NCI-H69 (cell line): ENCODE results near the gene ZNF407.

Source experiments
- DNase-seq: peaks from one replicate; lab custom pipeline; 2025; lab: John Stamatoyannopoulos, UW

ZNF407 gene

DNA sequence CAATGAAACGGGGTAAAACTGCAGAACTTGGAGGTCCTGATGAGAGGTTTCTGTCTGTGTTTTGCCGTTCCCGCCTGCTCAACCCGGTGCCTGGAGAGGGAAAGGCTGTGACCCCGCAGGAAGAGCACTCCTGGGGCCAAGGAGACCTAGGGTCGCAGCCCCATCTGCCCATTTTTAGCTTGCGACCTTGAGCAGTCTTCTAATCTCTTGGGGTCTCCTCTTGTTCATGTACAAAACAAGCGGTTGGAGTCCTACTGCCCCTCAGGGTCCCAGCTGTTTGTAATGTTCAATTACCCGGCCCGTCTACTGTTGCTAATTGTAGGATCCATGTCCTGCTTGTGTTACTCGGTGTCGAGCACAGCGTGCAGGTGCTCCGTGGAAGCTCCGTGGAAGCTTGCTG is 506.8 kb downstream of the ZNF407 start:
- DNase-seq: peak; percentile 83

DNA sequence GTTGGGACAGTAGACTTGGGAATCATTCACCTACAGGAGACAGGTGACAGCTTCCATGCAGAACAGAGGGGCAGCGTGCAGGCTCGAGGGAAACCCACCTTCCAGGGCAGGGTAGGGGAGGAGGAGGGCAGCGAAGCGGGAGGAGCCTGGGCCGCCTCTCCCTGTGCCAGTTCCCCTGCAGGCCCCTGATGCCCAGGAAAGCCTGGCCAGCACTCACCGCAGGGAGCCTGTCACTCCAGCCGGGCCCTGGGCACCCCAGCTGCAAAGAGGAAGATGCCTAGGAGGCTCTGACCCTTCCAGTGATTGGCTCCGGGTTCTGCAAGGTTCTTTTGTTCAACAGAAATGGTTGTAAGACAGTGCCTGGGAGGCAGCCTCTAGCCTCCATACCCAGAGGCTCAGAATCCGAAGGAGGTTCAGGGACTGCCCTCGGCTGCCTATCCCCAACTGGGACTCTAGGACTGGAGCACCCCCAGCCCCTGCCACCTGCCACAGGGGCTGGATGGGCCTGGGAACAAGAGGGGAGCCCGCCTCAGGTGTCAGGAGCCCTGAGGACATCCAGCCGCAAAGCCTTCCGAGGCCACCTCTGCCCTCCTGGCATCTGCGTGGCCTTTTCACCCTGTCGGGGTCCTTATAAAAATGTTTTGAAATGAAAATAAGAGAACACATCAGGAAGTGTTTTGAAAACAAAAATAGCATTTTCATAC is 508.0 kb downstream of the ZNF407 start:
- DNase-seq: no peak

DNA sequence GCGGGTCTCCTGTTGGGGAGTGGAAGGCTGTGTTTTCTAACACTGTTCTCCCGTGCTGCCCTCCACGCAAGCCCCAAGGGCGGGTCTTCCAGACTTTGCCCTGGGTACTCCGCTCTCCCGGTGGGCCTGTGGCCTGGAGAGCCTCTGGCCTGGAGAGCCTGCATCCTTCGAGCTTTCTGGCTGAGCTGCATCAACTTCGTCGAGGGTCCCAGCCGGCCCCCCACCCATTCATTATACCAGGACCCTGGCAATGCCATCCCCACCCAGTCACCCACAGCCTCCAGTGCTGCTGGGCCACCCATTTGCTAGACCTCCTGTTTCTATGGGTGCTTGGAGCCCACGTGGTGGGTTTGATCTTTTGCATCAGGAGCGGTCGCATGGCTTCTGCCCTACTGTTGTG is 509.1 kb downstream of the ZNF407 start:
- no peak for DNase-seq

DNA sequence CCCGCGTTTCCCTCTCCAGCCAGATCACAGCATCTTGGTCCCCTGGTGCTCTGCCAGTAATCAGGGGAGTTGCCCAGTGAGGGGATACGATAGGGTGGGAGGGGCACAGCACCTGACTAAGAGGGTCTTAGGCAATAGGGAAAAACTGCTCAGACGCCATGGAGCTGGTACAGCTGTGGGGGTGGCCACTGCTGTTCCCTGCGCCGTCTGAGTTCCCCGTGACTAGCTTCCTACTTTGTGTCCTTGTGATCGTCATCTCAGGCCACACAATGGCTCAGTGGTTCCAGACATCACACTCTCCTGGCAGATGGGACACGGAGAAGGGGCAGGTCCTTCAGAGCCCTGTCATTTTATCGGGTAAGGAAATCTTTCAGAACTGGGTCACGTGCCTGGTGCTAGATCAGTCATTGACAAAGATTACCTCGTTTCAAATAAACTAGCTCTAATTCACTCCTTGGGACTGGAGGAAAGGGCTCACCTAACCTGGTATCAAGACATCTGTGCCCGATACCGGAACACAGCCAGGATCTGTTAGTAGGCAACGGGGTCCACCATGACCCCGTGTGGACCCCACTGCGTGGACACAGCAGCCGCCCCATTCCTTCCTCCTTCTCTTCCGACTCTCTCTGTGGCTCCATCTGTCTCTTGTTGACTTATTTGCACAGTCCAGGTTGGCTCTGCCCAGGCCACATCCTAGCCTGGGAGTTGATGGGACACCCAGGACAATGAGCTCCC is 509.7 kb downstream of the ZNF407 start:
- DNase-seq: no peak

DNA sequence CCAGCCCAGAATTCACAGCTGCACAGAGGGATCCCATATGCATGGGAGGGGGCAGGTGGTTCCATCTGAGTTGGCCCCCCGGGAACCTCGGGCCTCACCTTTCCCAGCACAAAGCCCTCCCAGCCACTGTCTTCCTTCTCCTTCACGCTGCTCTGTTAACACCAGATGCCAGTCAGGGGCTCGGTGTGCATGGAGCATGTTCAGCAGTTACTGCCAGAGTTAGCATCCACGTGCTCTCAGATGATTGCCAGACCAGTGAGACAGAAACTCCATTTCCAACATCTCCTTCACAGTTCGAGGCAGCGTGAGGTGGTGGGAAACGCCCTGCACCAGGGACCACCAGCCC is 510.2 kb downstream of the ZNF407 start:
- DNase-seq: no peak

DNA sequence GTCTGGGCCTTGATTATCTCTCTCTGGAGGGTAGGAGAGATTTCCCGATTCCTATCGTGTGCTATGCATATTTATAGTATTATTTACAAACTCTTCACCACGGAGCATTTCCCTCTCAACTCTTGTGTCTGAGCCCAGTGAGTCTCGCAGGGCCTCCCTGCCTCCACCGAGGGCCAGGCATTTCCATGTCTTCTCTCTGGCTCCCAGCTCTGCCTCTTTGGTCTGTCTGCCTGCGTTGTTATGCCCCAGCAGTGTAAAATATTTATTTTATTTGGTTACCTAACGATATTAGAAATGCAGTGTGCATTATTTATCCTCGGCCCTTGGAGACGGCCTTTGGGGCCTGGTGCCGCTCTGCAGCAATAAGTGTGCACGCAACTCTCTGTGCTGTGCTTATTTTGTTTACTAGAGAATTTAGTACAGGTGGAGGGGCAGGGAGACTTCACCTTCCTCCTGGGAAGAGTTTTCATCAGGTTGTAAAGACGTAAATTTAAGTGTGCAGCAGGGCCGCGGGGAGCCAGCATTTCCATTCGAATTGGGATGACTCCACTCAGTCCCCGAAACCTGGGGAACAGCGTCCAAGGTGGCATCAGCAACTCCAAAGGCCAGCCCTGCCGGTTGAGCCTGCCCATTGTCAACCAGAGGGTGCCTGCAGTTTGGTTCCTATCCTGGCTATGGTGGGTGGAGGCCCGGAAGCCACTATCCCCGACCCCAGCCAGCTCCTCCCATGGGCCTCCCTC is 511.1 kb downstream of the ZNF407 start:
- no peak for DNase-seq

DNA sequence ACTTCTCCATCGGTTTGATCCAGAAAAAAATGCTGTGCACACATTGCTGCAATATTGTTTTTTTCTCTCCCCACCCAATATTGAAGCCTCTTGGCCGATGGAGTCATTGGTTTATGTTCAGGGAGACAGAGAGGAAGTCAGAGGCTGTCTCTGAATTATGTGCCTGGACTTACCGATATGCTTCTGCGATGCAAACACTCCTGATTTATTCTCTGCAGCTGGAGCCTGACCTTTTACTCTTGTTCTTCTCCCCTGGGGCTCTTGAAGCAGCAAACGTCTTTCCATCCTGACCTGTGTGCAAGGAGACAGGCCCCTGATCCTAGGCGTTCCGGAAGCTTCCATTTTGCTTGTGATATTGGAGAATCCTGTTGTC is 511.6 kb downstream of the ZNF407 start:
- DNase-seq: no peak

DNA sequence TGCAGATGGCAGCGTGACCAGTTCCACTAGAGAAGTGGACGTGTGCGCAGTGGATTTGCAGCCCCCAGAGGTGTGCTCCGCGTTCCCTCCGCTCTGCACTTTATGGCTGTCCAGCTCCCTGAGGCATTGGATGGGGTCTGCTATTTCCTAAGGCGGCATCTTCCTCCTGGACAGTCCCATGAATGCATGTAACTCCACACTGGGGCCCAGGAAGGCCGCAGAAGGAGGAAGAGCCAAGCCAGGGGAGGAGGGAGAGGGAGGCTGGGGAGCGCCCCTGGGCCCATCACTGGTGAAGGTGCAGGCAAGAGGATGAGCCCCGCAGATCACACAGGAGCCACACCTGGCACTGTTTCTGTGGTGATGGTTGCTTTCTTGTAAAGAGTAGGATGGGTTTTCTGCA is 512.1 kb downstream of the ZNF407 start:
- no peak for DNase-seq

DNA sequence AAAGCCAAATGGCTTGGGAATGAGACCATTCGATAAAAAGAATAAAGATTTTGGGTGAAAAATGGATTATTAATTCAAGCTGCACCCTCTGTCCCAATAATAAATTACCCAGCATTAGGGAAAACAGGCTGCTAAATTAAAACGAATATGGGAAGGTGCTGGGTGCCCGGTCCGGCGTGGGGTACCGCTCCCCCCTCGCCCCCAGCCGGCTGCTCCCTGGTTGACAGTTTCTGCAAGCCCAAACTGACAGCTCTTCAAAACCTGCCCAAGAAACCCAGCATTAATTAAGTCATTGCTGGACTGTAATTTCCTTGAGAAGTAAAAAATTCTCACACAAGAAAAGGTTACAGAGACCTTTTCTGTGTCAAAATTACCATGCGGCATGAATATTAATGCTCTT is 512.6 kb downstream of the ZNF407 start:
- DNase-seq: no peak

DNA sequence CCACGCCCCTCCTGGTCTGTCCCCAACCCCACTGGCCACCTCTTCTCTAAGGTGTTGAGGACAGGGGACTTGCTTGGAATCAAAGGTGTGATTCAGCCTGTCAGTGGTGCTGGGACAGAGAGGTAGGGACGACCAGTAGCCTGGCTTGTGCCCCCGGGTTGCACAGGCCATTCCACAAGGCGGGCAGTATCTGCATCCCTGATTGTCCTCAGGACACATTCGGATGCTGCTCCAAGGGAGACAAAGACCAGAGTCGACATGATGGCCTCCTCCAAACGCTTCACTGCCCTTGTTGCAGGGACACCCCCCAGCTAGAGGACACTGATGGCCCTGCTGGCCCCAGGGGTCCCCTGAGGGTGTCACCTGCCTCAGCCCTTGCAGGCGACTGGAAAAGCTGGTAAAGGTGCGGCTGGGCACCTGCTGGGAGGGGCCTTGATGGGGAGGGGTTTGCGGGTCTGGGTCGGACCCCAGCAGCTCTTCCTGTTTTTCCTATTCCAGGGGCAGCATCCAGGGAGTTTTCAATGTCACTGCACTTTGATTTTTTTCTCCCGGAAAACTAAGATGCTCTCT is 513.3 kb downstream of the ZNF407 start:
- peak; percentile 27 for DNase-seq

DNA sequence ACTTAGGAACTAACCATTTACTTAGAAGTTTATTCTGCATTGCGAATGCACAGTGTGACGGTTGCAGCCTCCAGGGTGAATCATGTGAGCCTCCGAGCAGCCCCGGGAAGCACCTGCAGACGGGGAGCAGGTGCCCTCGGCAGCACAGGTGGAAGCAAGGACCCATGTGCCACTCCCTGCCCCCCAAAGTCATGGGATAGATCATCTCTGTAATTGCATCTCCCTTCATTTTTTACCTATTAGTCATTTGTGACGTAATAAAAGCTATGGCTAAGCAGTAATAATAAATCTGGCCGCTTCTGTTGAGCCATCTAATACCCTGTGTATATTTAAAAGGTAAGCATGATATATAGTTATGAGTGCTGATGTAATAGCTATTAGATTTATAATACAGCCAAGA is 514.1 kb downstream of the ZNF407 start:
- peak; percentile 74 for DNase-seq

DNA sequence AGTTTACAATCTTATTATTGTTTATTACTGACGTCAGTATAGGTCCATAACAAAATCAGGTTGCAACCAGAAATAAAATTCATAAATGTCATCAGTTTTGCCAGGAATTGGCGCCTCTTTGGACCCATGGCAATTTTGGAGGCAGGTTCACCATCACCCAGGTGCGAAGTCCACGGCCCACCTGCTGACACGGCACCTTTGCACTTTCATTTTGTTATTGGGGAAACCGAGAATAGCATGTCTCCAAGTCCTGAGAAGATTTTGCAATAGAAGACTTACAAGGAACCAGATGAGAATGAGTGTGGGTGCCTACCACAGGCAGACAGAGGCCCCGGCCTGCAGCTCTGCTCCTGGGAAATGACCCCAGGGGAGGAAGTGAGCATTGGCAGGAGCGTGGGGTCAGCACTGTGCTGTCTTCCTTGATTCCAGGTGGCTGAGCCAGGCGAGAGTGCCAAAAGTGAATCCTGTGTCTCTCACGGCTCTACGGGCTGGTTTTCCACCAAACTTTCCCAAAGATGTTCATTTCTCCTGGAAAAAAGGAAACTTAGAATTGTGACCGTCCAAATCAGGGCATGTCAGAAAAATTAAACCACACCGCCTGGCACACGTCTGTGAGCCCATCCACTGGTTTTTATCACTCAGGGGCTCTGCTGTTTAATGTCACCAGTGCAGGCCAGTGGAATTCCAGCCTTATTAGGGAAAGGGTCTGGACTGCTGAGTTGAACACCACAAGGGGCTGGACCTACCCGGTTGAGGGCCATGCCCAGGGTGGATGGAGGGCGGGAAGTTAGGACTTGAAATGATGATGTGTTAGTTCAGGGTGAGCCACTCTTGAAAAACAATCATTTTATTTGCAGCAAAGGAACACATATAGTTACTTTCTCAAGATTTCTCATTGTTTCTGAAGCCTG is 514.8 kb downstream of the ZNF407 start:
- DNase-seq: no peak

DNA sequence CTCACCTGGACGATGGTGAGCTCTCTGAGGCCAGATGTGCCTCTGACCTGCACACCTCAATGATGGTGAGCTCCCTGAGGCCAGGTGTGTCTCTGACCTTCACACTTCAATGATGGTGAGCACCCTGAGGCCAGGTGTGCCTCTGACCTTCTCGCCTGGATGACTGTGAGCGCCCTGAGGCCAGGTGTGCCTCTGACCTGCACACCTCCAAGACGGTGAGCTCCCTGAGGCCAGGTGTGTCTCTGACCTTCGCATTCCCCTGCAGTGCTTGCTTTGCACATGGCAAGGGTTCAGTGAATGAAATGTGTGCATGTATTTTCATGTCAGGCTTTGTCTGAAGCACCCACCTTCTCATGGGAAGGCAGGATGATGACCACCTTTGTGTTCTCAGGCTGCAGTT is 515.8 kb downstream of the ZNF407 start:
- no peak for DNase-seq

DNA sequence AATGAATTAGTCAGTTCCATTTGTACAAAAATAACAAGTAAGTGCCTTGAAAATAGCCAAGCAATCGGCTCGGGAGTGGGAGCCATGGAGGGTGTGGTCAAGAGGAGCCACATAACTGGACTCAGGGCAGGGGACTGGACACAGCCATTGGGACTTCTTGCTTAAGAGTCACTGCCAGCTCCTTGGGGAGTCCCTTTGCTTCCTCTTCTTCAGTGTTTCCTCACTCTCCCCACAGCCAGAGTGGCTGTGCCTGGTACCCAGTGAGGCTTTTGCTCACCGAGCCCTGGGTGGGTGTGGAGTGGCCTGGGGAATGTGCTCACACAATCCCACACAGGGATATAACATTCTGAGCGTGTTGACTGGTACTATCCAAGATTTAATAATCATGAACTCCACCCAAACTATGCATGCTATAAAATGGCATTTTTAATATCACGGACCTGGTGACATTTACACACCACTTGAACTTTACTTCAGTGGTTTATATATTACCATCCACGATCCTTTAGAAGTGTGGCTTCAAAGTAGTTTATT is 516.6 kb downstream of the ZNF407 start:
- DNase-seq: no peak
